GM21528 (cell line): Measurements from ENCODE around the gene ZCCHC24.
"Not testable (repeated sequence)": the region's sequence is repeated elsewhere in the genome, so short reads cannot be mapped to it uniquely, and the experiment has no call there.

Experiments used
- ATAC-seq: cut with Tn5 transposase; IDR thresholded peaks from one replicate; pipeline ENCODE4 v1.9.1; 2021; ENCODE audit warnings: mild to moderate bottlenecking, moderate library complexity; ENCODE audit not compliant: unreplicated experiment, low FRiP score

ZCCHC24 gene

DNA sequence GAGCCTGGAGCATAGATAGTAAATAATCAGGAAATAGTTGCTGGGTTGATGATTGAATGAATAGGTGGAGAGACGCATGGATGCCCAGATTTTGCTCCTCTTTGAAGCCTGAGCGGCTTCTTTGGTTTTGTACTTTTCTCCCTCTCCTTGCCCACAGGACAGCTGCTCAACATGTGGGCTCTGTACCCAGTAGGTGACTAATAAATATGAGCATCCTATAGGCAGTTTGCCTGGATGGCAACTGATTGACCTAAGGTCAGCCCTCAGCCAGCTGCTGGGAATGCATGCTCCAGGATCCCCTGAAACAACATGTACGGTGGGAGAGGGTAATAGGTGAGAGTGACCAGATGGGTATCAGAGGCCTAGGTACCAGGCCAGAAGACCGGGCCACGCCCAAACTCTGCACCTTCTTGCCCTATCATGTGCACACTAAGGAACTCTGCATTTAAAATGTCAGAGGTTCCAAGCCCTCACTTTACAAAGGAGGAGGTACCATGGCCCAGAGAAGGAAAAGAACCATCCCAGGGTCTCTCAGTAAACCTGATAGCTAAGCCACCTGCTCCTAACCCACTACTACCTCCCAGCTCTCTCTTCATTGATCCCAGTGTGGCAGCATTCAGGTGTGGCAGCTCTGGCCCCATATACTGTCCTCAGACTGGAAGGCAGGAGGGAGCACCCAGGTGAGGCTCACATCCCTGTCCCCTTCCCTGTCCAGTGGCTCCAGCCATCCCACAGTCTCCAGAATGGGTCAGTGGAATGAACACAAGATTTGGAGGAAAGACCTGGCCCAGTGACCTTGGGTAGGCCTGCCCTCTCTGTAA, 2.7 kb upstream of the ZCCHC24 start:
- no peak for ATAC-seq

DNA sequence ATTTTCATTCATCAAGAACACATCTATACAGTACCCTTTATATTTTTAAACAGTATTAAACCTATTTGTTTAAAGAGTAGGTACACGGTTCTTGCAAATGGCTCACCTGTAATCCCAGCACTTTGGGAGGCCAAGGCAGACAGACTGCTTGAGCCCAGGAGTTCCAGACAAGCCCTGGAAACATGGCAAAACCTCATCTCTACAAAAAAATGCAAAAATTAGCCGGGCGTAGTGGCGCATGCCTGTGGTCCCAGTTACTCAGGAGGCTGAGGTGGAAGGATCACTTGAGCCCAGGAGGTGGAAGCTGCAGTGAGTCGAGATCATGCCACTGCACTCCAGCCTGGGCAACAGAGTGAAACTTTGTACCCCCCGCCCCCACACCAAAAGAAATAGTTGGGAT, 1.8 kb upstream of the ZCCHC24 start:
- ATAC-seq, result not testable (repeated sequence)

GRCh38 chr10:79446758-79447084, 1.3 kb upstream of the ZCCHC24 start:
- no peak for ATAC-seq

- peak; percentile 10 for ATAC-seq
Measured at GRCh38 chr10:79445977-79446757, 743 bp upstream of the ZCCHC24 start.

DNA sequence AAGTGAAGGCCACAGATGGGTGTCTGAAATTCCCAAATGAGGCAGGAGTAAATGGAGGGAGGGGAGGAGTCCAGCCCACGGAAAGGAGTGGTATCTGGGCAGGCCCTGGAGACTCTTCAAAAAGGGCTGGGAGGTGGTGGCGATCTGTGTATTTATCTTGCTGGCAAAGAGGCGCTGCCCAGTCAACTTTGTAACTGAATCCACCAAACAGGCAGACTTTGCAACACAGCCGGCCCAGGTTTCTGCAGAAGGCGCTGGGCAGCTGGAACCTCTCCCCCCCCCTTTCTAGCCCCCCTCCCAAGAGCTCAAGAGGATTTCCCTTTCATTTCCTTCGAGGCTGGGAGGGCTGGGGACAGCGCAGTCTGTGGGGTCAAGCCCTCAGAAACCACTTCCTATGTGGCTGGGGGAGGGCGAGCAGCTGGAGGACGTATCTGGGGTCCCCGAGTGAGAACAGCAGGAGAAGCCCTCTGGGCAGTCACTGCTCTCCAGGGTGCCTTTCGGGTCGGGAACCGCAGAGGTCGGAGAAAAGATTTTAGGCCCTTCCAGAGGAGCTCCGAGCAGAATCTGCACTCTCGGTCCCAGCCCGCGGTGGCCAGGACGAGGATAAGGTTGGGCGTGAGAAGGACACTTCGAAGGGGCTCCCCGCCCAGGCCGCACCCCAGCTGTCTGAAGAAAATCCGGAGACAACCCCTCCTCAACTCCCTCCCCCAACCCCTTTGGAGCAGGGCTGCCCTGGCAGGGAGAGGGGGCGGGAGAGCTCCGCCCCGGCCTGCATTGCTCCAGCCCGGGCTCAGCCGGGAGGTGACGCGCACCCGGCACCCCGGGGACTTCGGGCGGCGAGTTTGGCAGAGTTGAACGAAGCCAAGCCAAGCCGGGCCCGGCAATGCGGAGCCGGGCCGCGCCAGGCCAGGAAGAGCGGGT, 965 bp downstream of the ZCCHC24 start:
- peak; percentile 32 for ATAC-seq

GRCh38 chr10:79443338-79444198, 1.9 kb downstream of the ZCCHC24 start:
- ATAC-seq, result no peak

DNA sequence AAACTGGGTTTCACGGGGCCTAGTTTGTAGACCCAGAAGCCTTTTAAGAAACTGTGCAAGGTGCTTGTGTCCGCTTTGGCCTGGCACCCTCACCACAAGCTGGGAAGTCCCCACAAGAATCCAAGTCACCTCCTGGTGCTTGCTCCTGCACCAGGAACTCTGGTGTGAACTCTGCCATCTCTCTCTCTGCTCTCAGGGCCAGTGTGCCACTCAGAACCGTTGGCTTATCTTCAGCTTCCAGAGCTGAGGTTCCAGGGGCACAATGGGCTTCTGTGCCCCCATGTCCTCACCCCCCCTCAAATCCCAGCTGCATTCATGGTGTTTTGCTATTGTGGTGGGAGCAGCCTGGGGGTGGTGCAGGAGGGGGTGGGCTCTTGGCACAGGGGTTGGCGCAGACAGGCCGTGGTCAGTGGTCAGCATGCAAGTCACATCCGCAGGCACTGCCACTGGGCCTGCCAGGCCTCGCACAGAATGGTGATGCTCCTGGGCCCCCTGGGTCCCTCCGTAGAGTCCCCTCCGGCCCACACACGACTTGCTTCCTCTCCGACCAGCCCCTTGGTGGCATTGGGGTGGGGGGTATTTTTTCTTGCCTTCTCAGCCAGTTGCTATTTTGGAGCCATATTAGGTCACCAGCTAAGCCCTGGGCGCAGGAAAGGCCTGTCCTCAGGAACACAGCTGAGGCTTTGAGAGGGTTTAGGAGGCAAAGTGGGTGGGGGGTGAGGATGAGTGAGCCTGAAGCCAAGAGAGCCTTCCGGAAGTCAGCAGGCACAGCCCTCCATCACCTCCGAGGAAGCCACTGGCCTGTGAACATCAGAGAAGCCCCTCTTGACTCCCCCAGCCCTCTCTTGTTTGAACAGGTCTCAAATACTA, 3.0 kb downstream of the ZCCHC24 start:
- ATAC-seq, result no peak

GRCh38 chr10:79441433-79441832, 4.0 kb downstream of the ZCCHC24 start:
- no peak for ATAC-seq

GRCh38 chr10:79440281-79440680, 5.1 kb downstream of the ZCCHC24 start:
- no peak for ATAC-seq

- ATAC-seq, result no peak
Measured at GRCh38 chr10:79438699-79439085, 6.7 kb downstream of the ZCCHC24 start.

- no peak for ATAC-seq
Measured at GRCh38 chr10:79438021-79438698, 7.3 kb downstream of the ZCCHC24 start.

- ATAC-seq, result no peak
Measured at GRCh38 chr10:79437111-79437814, 8.2 kb downstream of the ZCCHC24 start.

DNA sequence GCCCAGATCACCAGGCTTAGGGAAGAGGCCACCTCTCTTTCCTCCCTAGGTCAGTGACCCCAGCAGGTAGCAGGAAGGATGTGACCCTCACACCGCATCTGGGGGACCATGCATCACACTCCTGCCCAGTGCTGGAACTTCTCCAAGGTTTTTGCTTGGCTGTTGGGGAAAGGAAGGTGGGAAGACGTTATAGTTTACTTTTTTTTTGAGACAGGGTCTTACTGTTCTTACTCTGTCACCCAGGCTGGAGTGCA, 8.6 kb downstream of the ZCCHC24 start:
- no peak for ATAC-seq

DNA sequence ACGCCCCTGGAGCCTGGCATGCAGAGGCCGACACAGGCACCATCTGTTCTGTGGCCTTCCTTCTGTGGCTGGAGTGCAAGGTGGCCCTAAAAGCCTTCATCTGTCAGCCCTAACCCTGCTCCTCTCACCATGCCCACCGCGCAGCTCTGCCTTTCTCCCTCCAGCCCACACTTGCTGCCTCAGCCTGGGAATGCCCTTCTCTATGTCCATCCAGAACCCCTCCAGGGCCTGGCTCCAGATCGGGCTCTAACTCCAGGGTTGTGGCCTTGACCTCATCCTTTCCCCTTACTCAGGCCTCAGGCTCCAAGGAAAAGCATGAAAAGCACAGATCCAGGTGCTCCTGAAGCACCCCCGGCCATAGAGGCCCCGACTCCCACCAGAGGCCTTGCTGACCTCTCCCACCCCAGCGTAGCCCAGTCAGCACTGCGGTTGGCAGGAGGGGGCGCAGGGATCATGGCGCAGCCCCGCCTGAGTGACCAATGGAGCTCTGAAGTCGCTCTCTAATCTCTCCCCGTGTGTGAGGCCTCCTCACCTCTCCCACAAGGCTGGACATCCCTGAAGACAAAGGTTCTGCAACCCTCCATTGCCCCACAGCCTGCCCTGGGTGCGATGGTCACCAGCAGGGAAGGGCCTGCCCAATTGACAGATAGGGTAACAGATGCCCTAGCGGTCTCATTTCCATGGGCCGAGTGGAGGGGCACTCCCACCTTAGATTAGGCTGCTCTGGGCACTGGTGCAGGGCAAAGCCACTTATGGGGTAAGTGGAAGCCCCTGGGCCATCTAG, 9.2 kb downstream of the ZCCHC24 start:
- no peak for ATAC-seq

GRCh38 chr10:79435271-79436065, 10.0 kb downstream of the ZCCHC24 start:
- ATAC-seq, result no peak

DNA sequence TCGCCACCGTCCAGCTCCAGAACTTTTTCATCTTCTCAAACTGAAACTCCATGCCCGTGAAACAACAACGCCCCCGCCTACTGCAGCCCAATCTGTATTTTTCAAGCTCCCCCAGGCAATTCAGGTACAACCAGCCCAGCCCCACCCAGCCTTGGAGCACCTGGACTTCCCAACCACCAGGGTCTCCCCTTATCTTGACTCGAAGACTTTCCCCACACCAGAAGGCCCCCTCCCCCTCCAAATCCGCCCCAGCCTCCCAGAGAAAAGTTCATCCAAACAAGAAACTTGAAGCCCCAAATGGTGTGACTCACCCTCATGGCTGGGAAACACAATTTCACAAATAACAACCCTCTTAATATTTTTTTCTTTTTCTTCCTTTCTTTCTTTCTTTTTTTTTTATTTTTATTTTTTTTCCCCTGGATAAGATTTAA, 10.6 kb downstream of the ZCCHC24 start:
- ATAC-seq, result no peak
